Neutrophil (primary cell): Measurements from ENCODE around the gene ZNF878.

Source experiments
- H3K27ac ChIP-seq: fragments of 200-600 bp; sonication (generic); 2 replicates; pipeline ENCODE4 v1.5.1; 2016; ENCODE audit warnings: mild to moderate bottlenecking, moderate library complexity
- H3K27me3 ChIP-seq: fragments of 200-600 bp; sonication (generic); 2 replicates; pipeline ENCODE4 v1.6.0; 2016; ENCODE audit warnings: mild to moderate bottlenecking
- H3K36me3 ChIP-seq: fragments of 200-600 bp; sonication (generic); 2 replicates; pipeline ENCODE4 v1.5.1; 2017
- H3K4me1 ChIP-seq, 2 experiments: fragments of 200-600 bp in 1 of 2; sonication (generic) in 1 of 2; 1 replicate in 1 of 2; 2 replicates in 1 of 2; pipeline versions ENCODE4 v1.5.1 to v1.6.1; 2013 to 2016; ENCODE audit warnings: low read depth in 1 of 2, low read length in 1 of 2, mild to moderate bottlenecking in 1 of 2, moderate library complexity in 1 of 2; ENCODE audit not compliant: control insufficient read depth in 1 of 2, insufficient read depth in 1 of 2
- H3K4me3 ChIP-seq, 2 experiments: fragments of 200-600 bp in 1 of 2; sonication (generic) in 1 of 2; 1 replicate in 1 of 2; 2 replicates in 1 of 2; pipeline ENCODE4 v1.5.1; 2013 to 2016; ENCODE audit warnings: low read depth in 1 of 2, low read length in 1 of 2, mild to moderate bottlenecking in 1 of 2, moderate library complexity in 1 of 2
- H3K9me3 ChIP-seq: fragments of 200-600 bp; sonication (generic); 2 replicates; pipeline ENCODE4 v1.5.1; 2016
- TF ChIP-seq, protein P1 (sequence below): fragments of 200-600 bp; sonication (generic); IDR thresholded peaks from 2 replicates; pipeline ENCODE4 v1.5.1; 2016; ENCODE audit warnings: antibody characterized with exemption

Gene ZNF878

DNA sequence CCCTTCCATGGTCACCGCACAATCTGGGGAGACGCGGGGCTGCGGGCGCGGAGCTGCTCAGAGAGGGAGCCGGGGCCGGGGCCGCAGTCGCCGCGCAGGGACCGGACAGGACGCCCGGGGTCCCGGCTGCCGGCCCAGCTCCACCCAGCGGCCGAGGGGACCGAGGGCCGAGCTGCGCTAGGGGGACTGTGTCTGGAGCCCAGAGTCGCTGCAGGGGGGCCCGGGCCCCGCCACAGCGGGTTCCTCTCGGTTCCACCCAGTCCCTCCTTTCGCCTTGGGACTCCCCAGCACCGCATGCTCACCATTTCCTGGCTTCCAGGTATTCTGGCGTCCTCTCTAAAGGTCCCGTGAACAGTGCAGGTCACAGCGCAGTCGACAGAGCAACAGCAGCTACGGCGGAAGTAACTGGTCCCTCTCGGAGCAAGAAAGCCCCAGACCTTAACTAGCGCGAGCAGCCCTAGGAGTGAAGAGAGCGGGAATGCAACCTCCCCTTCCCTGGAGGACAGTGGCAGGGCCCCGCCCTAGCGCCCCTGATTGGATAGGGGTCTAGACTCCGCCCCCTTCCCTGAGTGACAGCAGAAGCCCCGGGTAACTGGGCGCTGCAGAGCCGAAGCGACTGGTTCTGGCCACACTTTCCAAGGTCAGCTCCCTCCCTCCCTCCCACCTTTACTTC lies at the start of gene ZNF878:
TSS of gene ZNF878 (minus strand) at position 465 of the 673 bp plus-strand sequence. CDS start at position 305, 160 bp downstream.
- peaks cover 14% of the 10 kb centered on the region in 2 experiments for H3K4me1 ChIP-seq
- no peak within 1 kb of the TSS for H3K27ac ChIP-seq
- no peaks in the 10 kb centered on the region for H3K36me3 ChIP-seq
- H3K27me3 ChIP-seq, result peaks cover 58% of the 10 kb centered on the region
- peak within 1 kb of the TSS; percentile 45 to 54 for H3K4me3 ChIP-seq
- TF ChIP-seq, protein P1, sequence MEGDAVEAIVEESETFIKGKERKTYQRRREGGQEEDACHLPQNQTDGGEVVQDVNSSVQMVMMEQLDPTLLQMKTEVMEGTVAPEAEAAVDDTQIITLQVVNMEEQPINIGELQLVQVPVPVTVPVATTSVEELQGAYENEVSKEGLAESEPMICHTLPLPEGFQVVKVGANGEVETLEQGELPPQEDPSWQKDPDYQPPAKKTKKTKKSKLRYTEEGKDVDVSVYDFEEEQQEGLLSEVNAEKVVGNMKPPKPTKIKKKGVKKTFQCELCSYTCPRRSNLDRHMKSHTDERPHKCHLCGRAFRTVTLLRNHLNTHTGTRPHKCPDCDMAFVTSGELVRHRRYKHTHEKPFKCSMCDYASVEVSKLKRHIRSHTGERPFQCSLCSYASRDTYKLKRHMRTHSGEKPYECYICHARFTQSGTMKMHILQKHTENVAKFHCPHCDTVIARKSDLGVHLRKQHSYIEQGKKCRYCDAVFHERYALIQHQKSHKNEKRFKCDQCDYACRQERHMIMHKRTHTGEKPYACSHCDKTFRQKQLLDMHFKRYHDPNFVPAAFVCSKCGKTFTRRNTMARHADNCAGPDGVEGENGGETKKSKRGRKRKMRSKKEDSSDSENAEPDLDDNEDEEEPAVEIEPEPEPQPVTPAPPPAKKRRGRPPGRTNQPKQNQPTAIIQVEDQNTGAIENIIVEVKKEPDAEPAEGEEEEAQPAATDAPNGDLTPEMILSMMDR, result no peak
- no peaks in the 10 kb centered on the region for H3K9me3 ChIP-seq

DNA sequence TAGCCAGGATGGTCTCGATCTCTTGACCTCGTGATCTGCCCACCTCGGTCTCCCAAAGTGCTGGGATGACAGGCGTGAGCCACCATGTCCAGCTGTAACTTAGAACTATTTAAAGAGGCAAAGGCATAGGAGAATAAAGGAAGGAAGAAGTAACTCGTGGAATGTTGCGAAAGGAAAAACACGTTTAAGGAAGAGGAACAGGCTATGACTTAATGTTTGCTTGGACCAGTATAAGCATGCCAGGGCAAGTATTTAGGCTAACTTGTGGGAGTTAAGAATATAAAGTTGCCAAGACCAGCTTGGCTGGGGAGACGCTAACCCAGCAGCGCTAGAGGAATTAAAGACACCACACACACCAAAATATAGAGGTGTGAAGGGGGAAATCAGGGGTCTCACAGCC lies 45.3 kb upstream of the ZNF878 start:
- Histone ChIP-seq H3K9me3 (peaks cover 12% of the 10 kb centered on the region), H3K27ac (peak overlapping the region; percentile 73), H3K27me3 (no peaks in the 10 kb centered on the region), H3K4me3 (no peak overlapping the region), H3K4me1 (peaks cover 14 to 40% of the 10 kb centered on the region in 2 experiments), H3K36me3 (no peaks in the 10 kb centered on the region)
- TF ChIP-seq, protein P1, result no peak

DNA sequence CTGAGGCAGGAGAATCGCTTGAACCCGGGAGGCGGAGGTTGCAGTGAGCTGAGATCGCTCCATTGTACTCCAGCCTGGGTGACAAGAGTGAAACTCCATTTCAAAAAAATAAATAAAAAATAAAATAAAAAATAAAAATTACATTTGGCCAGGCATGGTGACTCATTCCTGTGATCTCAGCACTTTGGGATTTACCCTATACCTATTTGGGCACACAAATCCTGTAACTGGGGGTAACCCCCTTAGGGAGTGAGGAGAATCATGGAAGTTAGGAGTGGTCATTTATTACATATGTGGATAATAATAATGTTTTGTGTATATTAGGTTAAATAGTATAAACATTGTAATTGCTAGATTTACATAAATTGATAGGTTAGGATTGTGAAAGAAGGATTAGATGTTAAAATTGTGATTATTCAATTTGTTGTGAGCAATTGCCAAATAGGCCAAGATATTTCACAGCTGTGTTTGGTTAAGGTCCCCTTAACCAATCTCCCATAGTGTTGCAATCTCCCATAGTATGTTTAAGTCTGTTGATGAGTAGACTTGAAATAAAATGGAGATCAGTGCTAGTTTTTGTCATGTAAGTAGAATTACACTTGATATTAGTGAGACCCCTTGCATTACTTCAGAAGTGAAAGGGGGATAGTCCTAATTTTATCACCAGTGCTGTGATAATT lies 42.5 kb upstream of the ZNF878 start:
- no peak overlapping the region for H3K4me3 ChIP-seq
- no peaks in the 10 kb centered on the region for H3K27me3 ChIP-seq
- H3K9me3 ChIP-seq, result peaks cover 5% of the 10 kb centered on the region
- no peaks in the 10 kb centered on the region for H3K36me3 ChIP-seq
- peak overlapping the region; percentile 30 for H3K27ac ChIP-seq
- peaks cover 20 to 47% of the 10 kb centered on the region in 2 experiments for H3K4me1 ChIP-seq
- TF ChIP-seq, protein P1, result no peak

DNA sequence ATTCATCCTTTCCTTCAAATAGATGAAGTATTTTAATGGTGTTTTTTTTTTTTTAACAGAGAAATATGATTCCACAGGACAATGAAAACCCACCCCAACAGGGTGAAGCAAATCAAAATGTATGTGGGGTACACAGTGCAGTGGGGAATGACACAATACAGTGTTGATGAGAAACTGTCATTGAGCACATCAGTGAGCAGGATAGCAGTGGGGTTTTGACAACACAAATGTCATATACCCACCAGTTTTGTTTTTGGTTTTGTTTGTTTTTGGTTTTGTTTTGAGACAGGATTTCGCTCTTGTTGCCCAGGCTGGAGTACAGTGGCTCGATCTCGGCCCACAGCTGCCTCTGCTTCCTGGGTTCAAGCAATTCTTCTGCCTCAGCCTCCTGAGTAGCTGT lies 41.0 kb upstream of the ZNF878 start:
- no peak overlapping the region for H3K4me3 ChIP-seq
- TF ChIP-seq, protein P1, result no peak
- no peaks in the 10 kb centered on the region for H3K9me3 ChIP-seq
- H3K36me3 ChIP-seq, result no peaks in the 10 kb centered on the region
- peaks cover 20 to 47% of the 10 kb centered on the region in 2 experiments for H3K4me1 ChIP-seq
- H3K27ac ChIP-seq, result peak overlapping the region; percentile 34
- no peaks in the 10 kb centered on the region for H3K27me3 ChIP-seq

DNA sequence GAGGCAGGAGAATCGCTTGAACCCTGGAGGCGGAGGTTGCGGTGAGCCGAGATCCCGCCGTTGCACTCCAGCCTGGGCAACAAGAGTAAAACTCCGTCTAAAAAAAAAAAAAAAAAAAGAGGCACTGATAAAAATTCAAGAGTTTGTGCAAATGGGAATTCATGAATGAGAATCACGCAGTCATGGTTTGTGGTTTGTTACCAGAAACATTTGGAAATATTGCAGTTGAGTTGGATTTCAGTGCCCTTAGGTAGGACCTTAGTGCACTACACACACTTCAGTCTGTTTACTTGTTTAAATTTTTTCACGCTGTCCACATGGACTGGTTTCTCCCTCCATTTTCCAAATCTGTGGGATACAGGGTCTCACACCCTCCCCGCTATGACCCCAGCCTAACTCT lies 40.2 kb upstream of the ZNF878 start:
- Histone ChIP-seq H3K36me3 (no peaks in the 10 kb centered on the region), H3K27ac (peak overlapping the region; percentile 73), H3K9me3 (no peaks in the 10 kb centered on the region), H3K27me3 (no peaks in the 10 kb centered on the region), H3K4me1 (peaks cover 16 to 40% of the 10 kb centered on the region in 2 experiments), H3K4me3 (peak overlapping the region; percentile 59 to 71)
- TF ChIP-seq, protein P1, result no peak
